NCI-H1694 (cell line): ENCODE data around the gene CBX4.
A peak's percentile ranks its signal among the peaks of the same experiment; 100 is the strongest.

Source experiments
- DNase-seq: peaks from one replicate; lab custom pipeline; 2025; lab: John Stamatoyannopoulos, UW

The CBX4 gene

GRCh38 chr17:79811868-79812352 lies 27.3 kb downstream of the CBX4 start:
- peak; percentile 39 for DNase-seq

- peak; percentile 67 for DNase-seq
These were observed 28.0 kb downstream of the CBX4 start for GRCh38 chr17:79811011-79811867.

- peak; percentile 73 for DNase-seq
These were observed 28.9 kb downstream of the CBX4 start for GRCh38 chr17:79810130-79811010.

- no peak for DNase-seq
These were observed 29.6 kb downstream of the CBX4 start for GRCh38 chr17:79809530-79810129.

- DNase-seq = no peak
These were observed 30.3 kb downstream of the CBX4 start for GRCh38 chr17:79808763-79809529.

GRCh38 chr17:79806863-79807720 lies 32.1 kb downstream of the CBX4 start:
- DNase-seq = no peak

GRCh38 chr17:79806446-79806760 lies 32.8 kb downstream of the CBX4 start:
- DNase-seq = no peak

GRCh38 chr17:79804856-79805696 lies 34.2 kb downstream of the CBX4 start:
- DNase-seq = no peak

- no peak for DNase-seq
These were observed 35.0 kb downstream of the CBX4 start for GRCh38 chr17:79803997-79804855.

GRCh38 chr17:79803421-79803996 lies 35.7 kb downstream of the CBX4 start:
- DNase-seq = no peak

GRCh38 chr17:79802736-79803420 lies 36.4 kb downstream of the CBX4 start:
- no peak for DNase-seq

- DNase-seq = no peak
These were observed 37.1 kb downstream of the CBX4 start for GRCh38 chr17:79802039-79802735.

GRCh38 chr17:79801156-79802038 lies 37.8 kb downstream of the CBX4 start:
- no peak for DNase-seq

GRCh38 chr17:79800325-79801155 lies 38.7 kb downstream of the CBX4 start:
- peak; percentile 49 for DNase-seq
